ENCODE data around the gene SLC11A1. TPM values are rescaled to one million over a fixed set of nuclear protein-coding genes. Genes with fewer than 3 reads are reported as not detected.
A peak's percentile ranks its signal among the peaks of the same experiment; 100 is the strongest.

Gene SLC11A1
- total and polyA plus RNA-seq, 2 of the 4 experiments (the other 2 are of a cell fraction), result under 0.01 to 0.07 TPM

- dilution Hi-C loops (cut with HindIII; ENCODE audit: low sequenced_read_pairs, unreplicated experiment), result no loop called here
- Histone ChIP-seq H3K9ac (ENCODE audit: low read depth, low read length) (no peak within 1 kb of the TSS), H4K91ac (ENCODE audit: insufficient read depth, low read depth, low read length) (no peak within 1 kb of the TSS), H3K4me1 (ENCODE audit: control insufficient read depth, insufficient read depth, low read length) (no peaks in the 10 kb centered on the region), H3K4ac (ENCODE audit: low read depth, low read length) (no peak within 1 kb of the TSS), H3K79me1 (ENCODE audit: low read depth in 1 of 2, low read length in 2 of 2) (no peaks in the 10 kb centered on the region), H3K4me3 (ENCODE audit: insufficient read depth, low read depth, low read length) (no peak within 1 kb of the TSS), H3K9me3 (ENCODE audit: control insufficient read depth, insufficient read depth, low read length) (no peaks in the 10 kb centered on the region), H3K27ac (ENCODE audit: insufficient read depth, low read length) (no peak within 1 kb of the TSS), H2BK120ac (ENCODE audit: low read depth, low read length) (no peak within 1 kb of the TSS), H4K20me1 (ENCODE audit: insufficient read depth, low read length) (no peaks in the 10 kb centered on the region), H3K23ac (ENCODE audit: low read depth, low read length) (no peak within 1 kb of the TSS), H2BK15ac (ENCODE audit: low read depth, low read length) (no peak within 1 kb of the TSS), H3K4me2 (ENCODE audit: low read depth, low read length) (no peak within 1 kb of the TSS), H4K5ac (ENCODE audit: low read depth, low read length) (no peak within 1 kb of the TSS), H3K9me1 (ENCODE audit: insufficient read depth, low read length) (no peaks in the 10 kb centered on the region; the same call in 1 of the 2 replicates), H3K56ac (ENCODE audit: extremely low read depth, insufficient read depth, low read length) (no peak within 1 kb of the TSS), H2BK5ac (ENCODE audit: low read depth, low read length, poor library complexity, severe bottlenecking) (no peak within 1 kb of the TSS), H3K27me3 (ENCODE audit: control insufficient read depth, insufficient read depth, low read length) (peaks cover 12% of the 10 kb centered on the region), H4K8ac (ENCODE audit: low read depth in 2 of 2, low read length in 2 of 2) (no peak within 1 kb of the TSS), H3K36me3 (ENCODE audit: control insufficient read depth, insufficient read depth, low read length) (no peaks in the 10 kb centered on the region), H2BK20ac (ENCODE audit: low read depth, low read length) (no peak within 1 kb of the TSS), H3K18ac (ENCODE audit: low read depth, low read length) (no peak within 1 kb of the TSS), H2AFZ (replicated peaks; ENCODE audit: low read length, poor library complexity) (peak within 1 kb of the TSS; percentile 51), H3K14ac (replicated peaks; ENCODE audit: low read depth, low read length) (no peak within 1 kb of the TSS), H2AK9ac (replicated peaks; ENCODE audit: low read depth, low read length, poor library complexity) (no peak within 1 kb of the TSS), H2AK5ac (ENCODE audit: low read depth, low read length) (no peak within 1 kb of the TSS)
- ATAC-seq (ENCODE audit: low read depth) (no peak), DNase-seq (no peak)
- WGBS, 2 experiments (ENCODE audit: extremely low coverage in 2 of 2, insufficient read length in 1 of 2), result 87% methylated on average over 3 of the region's 9 CpGs; no CpG with 5 or more reads in 1 of the 2 experiments
- no TSS peak for BruUV-seq (replicated peaks)
- intact Hi-C loops (cut with micrococcal nuclease), result no loop called here
- ChIA-PET POLR2A (ENCODE audit: unreplicated experiment) (no interaction called here), CTCF (interaction anchor here (0.7 kb wide), 1 partner anchor 253 kb away, joined by 3 read pairs; no protein-coding TSS in a partner anchor)
- in situ Hi-C loops (cut with MboI; ENCODE audit: low sequenced_read_pairs), result no loop called here
- TF ChIP-seq MAZ (IDR thresholded peaks at IDR 0.05; ENCODE audit: borderline replicate concordance, low read depth, low read length), result no peak
- no peak for TF ChIP-seq MXI1 (IDR thresholded peaks at IDR 0.05; ENCODE audit: borderline replicate concordance, low read depth, low read length)
- TF ChIP-seq, protein P1, sequence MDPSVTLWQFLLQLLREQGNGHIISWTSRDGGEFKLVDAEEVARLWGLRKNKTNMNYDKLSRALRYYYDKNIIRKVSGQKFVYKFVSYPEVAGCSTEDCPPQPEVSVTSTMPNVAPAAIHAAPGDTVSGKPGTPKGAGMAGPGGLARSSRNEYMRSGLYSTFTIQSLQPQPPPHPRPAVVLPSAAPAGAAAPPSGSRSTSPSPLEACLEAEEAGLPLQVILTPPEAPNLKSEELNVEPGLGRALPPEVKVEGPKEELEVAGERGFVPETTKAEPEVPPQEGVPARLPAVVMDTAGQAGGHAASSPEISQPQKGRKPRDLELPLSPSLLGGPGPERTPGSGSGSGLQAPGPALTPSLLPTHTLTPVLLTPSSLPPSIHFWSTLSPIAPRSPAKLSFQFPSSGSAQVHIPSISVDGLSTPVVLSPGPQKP (IDR thresholded peaks at IDR 0.05; ENCODE audit: borderline replicate concordance, low read depth, low read length), result no peak
- no peak for TF ChIP-seq RFX5 (IDR thresholded peaks at IDR 0.05; ENCODE audit: low read depth, low read length)
- TF ChIP-seq CEBPB (IDR thresholded peaks at IDR 0.05; ENCODE audit: low read depth, low read length), result no peak
- TF ChIP-seq, protein P2, sequence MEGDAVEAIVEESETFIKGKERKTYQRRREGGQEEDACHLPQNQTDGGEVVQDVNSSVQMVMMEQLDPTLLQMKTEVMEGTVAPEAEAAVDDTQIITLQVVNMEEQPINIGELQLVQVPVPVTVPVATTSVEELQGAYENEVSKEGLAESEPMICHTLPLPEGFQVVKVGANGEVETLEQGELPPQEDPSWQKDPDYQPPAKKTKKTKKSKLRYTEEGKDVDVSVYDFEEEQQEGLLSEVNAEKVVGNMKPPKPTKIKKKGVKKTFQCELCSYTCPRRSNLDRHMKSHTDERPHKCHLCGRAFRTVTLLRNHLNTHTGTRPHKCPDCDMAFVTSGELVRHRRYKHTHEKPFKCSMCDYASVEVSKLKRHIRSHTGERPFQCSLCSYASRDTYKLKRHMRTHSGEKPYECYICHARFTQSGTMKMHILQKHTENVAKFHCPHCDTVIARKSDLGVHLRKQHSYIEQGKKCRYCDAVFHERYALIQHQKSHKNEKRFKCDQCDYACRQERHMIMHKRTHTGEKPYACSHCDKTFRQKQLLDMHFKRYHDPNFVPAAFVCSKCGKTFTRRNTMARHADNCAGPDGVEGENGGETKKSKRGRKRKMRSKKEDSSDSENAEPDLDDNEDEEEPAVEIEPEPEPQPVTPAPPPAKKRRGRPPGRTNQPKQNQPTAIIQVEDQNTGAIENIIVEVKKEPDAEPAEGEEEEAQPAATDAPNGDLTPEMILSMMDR (conservative IDR thresholded peaks at IDR 0.05; ENCODE audit: low read depth, low read length), result no peak
- TF ChIP-seq RCOR1 (IDR thresholded peaks at IDR 0.05; ENCODE audit: insufficient replicate concordance, low read length), result no peak
- no peak for TF ChIP-seq NFE2L2 (IDR thresholded peaks at IDR 0.05; ENCODE audit: low read depth, low read length)
- TF ChIP-seq POLR2A (IDR thresholded peaks at IDR 0.05; ENCODE audit: low read depth, low read length), result no peak
- no peak for TF ChIP-seq RAD21 (IDR thresholded peaks at IDR 0.05; ENCODE audit: low read length)
- TF ChIP-seq CHD1 (IDR thresholded peaks at IDR 0.05; ENCODE audit: low read depth, low read length), result no peak
- TF ChIP-seq SMC3 (IDR thresholded peaks at IDR 0.05; ENCODE audit: low read depth, low read length), result no peak
- TF ChIP-seq BHLHE40 (IDR thresholded peaks at IDR 0.05; ENCODE audit: low read depth, low read length), result no peak
Observed at GRCh38 chr2:218418717-218419458, 36.8 kb downstream of the SLC11A1 start, which contains the start of gene VIL1. TSS of gene VIL1 (plus strand) at chr2:218419123. CDS start at chr2:218423779, 4,656 bp downstream.
